HepG2 (cell line): ENCODE measurements around the gene NOTCH2. TPM values are rescaled to one million over a fixed set of nuclear protein-coding genes. Genes with fewer than 3 reads are reported as not detected.
A peak's percentile ranks its signal among the peaks of the same experiment; 100 is the strongest.

ENCODE experiments used
- ATAC-seq: fragments of 200-7000 bp; cut with Tn5 transposase; 3 replicates; pipeline ENCODE4 v1.9.1; 2020; ENCODE audit warnings: mild to moderate bottlenecking, moderate library complexity
- BruUV-seq: library from RNA; stranded (reverse); fragments of 400-500 nt; replicated peaks from 2 replicates; lab custom pipeline; 2021; lab: Mats Ljungman, UMichigan
- CTCF ChIA-PET: fragments of 300-600 bp; formaldehyde crosslinking; extraction: SDS; loops from one replicate; lab custom pipeline; 2021; ENCODE audit warnings: low total read pairs, inconsistent platforms, low intra/inter-chr PET ratio; lab: Yijun Ruan, JAX
- POLR2A ChIA-PET: fragments of 350-600 bp; sonication (Branson Sonifier 250); formaldehyde crosslinking; loops from one replicate; lab custom pipeline; 2020; ENCODE audit warnings: antibody characterized with exemption, inconsistent platforms; lab: Yijun Ruan, JAX
- DNase-seq: peaks from one replicate; pipeline ENCODE4 v3.0.0-alpha.2; 2015; ENCODE audit warnings: low spot score
- FAIRE-seq: peaks from 3 replicates; lab custom pipeline; 2011; peaks lifted over from hg19 to GRCh38; lab: Jason Lieb, UNC
- H2AFZ ChIP-seq: one replicate; pipeline ENCODE4 v1.6.1; 2011; ENCODE audit warnings: low read length, inconsistent platforms
- H3K27ac ChIP-seq: fragments of 300-600 bp; 3 replicates; pipeline ENCODE4 v1.8.0; 2011; ENCODE audit warnings: mixed run types, mild to moderate bottlenecking, mixed read lengths, low read length, inconsistent platforms; ENCODE audit not compliant: insufficient read depth; ENCODE audit errors: extremely low read length
- H3K27me3 ChIP-seq, 2 experiments: fragments of 200-600 bp in 1 of 2; 2 replicates in 1 of 2; 3 replicates in 1 of 2; pipeline versions ENCODE4 v1.6.0 to v1.8.0; 2011; ENCODE audit warnings: low read length in 2 of 2, mild to moderate bottlenecking in 2 of 2, moderate library complexity in 2 of 2, inconsistent platforms in 1 of 2; ENCODE audit not compliant: insufficient read depth in 2 of 2, control insufficient read depth in 1 of 2
- H3K36me3 ChIP-seq, 2 experiments: fragments of 200-600 bp in 1 of 2; replicated peaks in 1 of 2; 2 replicates in 1 of 2; 3 replicates in 1 of 2; pipeline versions ENCODE4 v1.5.1 to v1.8.0; 2011; ENCODE audit warnings: low read length in 2 of 2, inconsistent platforms in 1 of 2; ENCODE audit not compliant: insufficient read depth in 2 of 2, control insufficient read depth in 1 of 2
- H3K4me1 ChIP-seq: 2 replicates; pipeline ENCODE4 v1.5.1; 2012; ENCODE audit warnings: low read length, inconsistent platforms; ENCODE audit not compliant: insufficient read depth
- H3K4me2 ChIP-seq: 2 replicates; pipeline ENCODE4 v1.6.0; 2011; ENCODE audit warnings: low read depth, low read length, inconsistent platforms
- H3K4me3 ChIP-seq, 3 experiments: fragments of 200-600 bp in 1 of 3; sonication (generic), shearing (Covaris generic) in 1 of 3; replicated peaks in 1 of 3; 2 replicates each; pipeline ENCODE4 v1.5.1; 2011 to 2016; ENCODE audit warnings: low read length in 3 of 3, inconsistent platforms in 2 of 3, low read depth in 2 of 3, mild to moderate bottlenecking in 2 of 3, control low read depth in 1 of 3, mixed read lengths in 1 of 3; ENCODE audit not compliant: insufficient read depth in 1 of 3
- H3K79me2 ChIP-seq: one replicate; pipeline ENCODE4 v1.6.1; 2011; ENCODE audit warnings: low read length, inconsistent platforms; ENCODE audit not compliant: insufficient read depth
- H3K9ac ChIP-seq: 2 replicates; pipeline ENCODE4 v1.6.0; 2011; ENCODE audit warnings: mild to moderate bottlenecking, low read depth, low read length, inconsistent platforms; ENCODE audit not compliant: insufficient read depth
- H3K9me3 ChIP-seq: 2 replicates; pipeline ENCODE4 v1.5.1; 2012; ENCODE audit warnings: mild to moderate bottlenecking, low read length
- H4K20me1 ChIP-seq: 2 replicates; pipeline ENCODE4 v1.6.0; 2011; ENCODE audit warnings: inconsistent platforms, mild to moderate bottlenecking, low read length, moderate library complexity; ENCODE audit not compliant: insufficient read depth
- CERS6 ChIP-seq: sonication (generic); formaldehyde crosslinking; IDR thresholded peaks from 2 replicates; pipeline ENCODE4 v1.5.0; 2020; ENCODE audit warnings: missing genetic modification reagents
- CTCF ChIP-seq: sonication (generic); formaldehyde crosslinking; IDR thresholded peaks from 2 replicates; pipeline ENCODE4 v1.5.0; 2020; ENCODE audit warnings: mild to moderate bottlenecking, missing genetic modification reagents, moderate library complexity
- HNRNPLL ChIP-seq: fragments of 200-400 bp; formaldehyde crosslinking; IDR thresholded peaks from 2 replicates; pipeline ENCODE4 v1.6.1; 2017; ENCODE audit warnings: mild to moderate bottlenecking, low read depth, low read length; ENCODE audit not compliant: poor library complexity, severe bottlenecking
- RAD21 ChIP-seq: fragments of 450-650 bp; formaldehyde crosslinking; IDR thresholded peaks from 2 replicates; pipeline ENCODE4 v1.5.0; 2020; ENCODE audit warnings: mild to moderate bottlenecking
- RXRB ChIP-seq: IDR thresholded peaks from 2 replicates; pipeline ENCODE4 v1.6.1; 2016; ENCODE audit warnings: borderline replicate concordance, missing genetic modification reagents, missing compliant biosample characterization
- SMC3 ChIP-seq: IDR thresholded peaks from 2 replicates; pipeline ENCODE4 v1.6.1; 2011; ENCODE audit warnings: low read length, improper control_type of control experiment
- STAG1 ChIP-seq: sonication (generic); formaldehyde crosslinking; IDR thresholded peaks from 2 replicates; pipeline ENCODE4 v1.4.0; 2020; ENCODE audit warnings: missing genetic modification reagents
- TEAD3 ChIP-seq: optimal IDR thresholded peaks from 2 replicates; pipeline ENCODE3; 2016; ENCODE audit warnings: borderline replicate concordance
- UBTF ChIP-seq: sonication (generic); formaldehyde crosslinking; IDR thresholded peaks from 2 replicates; pipeline ENCODE4 v1.4.0; 2020; ENCODE audit warnings: mild to moderate bottlenecking, missing genetic modification reagents
- XRCC5 ChIP-seq: fragments of 200-400 bp; formaldehyde crosslinking; optimal IDR thresholded peaks from 2 replicates; pipeline ENCODE3; 2017; ENCODE audit warnings: mild to moderate bottlenecking, low read length
- YEATS4 ChIP-seq: sonication (generic); formaldehyde crosslinking; IDR thresholded peaks from 2 replicates; pipeline ENCODE4 v1.4.0; 2020; ENCODE audit warnings: missing genetic modification reagents, borderline replicate concordance
- ZKSCAN5 ChIP-seq: sonication (generic); formaldehyde crosslinking; IDR thresholded peaks from 2 replicates; pipeline ENCODE4 v1.5.1; 2020; ENCODE audit warnings: mild to moderate bottlenecking, missing genetic modification reagents
- ZMYM2 ChIP-seq: sonication (generic); formaldehyde crosslinking; IDR thresholded peaks from 2 replicates; pipeline ENCODE4 v1.8.0; 2022; ENCODE audit warnings: mild to moderate bottlenecking, missing genetic modification reagents
- ZNF552 ChIP-seq: sonication (generic); formaldehyde crosslinking; IDR thresholded peaks from 2 replicates; pipeline ENCODE4 v1.9.0; 2022; ENCODE audit warnings: missing genetic modification reagents, mild to moderate bottlenecking, borderline replicate concordance
- ZNF558 ChIP-seq: sonication (generic); formaldehyde crosslinking; IDR thresholded peaks from 2 replicates; pipeline ENCODE4 v1.9.0; 2022; ENCODE audit warnings: mild to moderate bottlenecking, missing genetic modification reagents, borderline replicate concordance
- WGBS: methylation state at CpG from one replicate; pipeline ENCODE4 v1.1.6; 2017; ENCODE audit warnings: low lambda C conversion rate; 5-methylcytosine and 5-hydroxymethylcytosine counted together
- in situ Hi-C: cut with HindIII; loops from 2 replicates; pipeline ENCODE4 v1.10.0; 2017; ENCODE audit warnings: low pct_unique_long_range_greater_than_20kb; ENCODE audit not compliant: extremely low pct_ligation_motif_present
- intact Hi-C: fragments of 100-400 bp; cut with micrococcal nuclease; formaldehyde crosslinking; loops from one replicate; pipeline ENCODE4 v1.10.0; 2022; ENCODE audit not compliant: unreplicated experiment
- polyA plus RNA-seq, 8 experiments: library from polyadenylated mRNA; depleted of rRNA in 3 of 8; stranded (reverse) in 7 of 8; unstranded in 1 of 8; fragments of >200 nt; fragmentation: Illumina TruSeq in 4 of 8; extraction: Trizol in 4 of 8; gene quantifications; 2 replicates each; pipeline versions ENCODE4 v1.2.1 to v1.2.3, GENCODE V29; 2011 to 2016; ENCODE audit warnings: low read depth in 4 of 8, missing spikeins in 1 of 8, mixed read lengths in 1 of 8; ENCODE audit not compliant: insufficient read depth in 1 of 8
- total RNA-seq, 5 experiments: library from RNA; depleted of rRNA; stranded (reverse); fragments of >200 nt; fragmentation: Illumina TruSeq; extraction: Trizol; gene quantifications; 2 replicates each; pipeline ENCODE4 v1.2.3, GENCODE V29; 2016; ENCODE audit warnings: low read depth in 1 of 5

NOTCH2 gene
- total and polyA plus RNA-seq, 2 of the 13 experiments (the other 11 are each of a cell fraction or from before 2014, with no cell fraction given), result 4.0 to 11.4 TPM

- TF ChIP-seq UBTF (CRISPR knock-in tag) (no peak), ZKSCAN5 (no peak), RXRB (no peak), ZNF558 (CRISPR knock-in tag) (no peak), ZMYM2 (CRISPR knock-in tag) (no peak), YEATS4 (CRISPR knock-in tag) (no peak), CERS6 (CRISPR knock-in tag) (no peak)
Measured at GRCh38 chr1:119952496-119952895, 117.0 kb downstream of the NOTCH2 start (continued).

- TF ChIP-seq STAG1 (CRISPR knock-in tag) (peak; percentile 90), RAD21 (peak; percentile 84), XRCC5 (peak; percentile 68), ZNF552 (CRISPR knock-in tag) (no peak), SMC3 (peak; percentile 84), HNRNPLL (no peak), CTCF (peak; percentile 88), TEAD3 (CRISPR knock-in tag) (peak; percentile 63)
- H3K79me2 ChIP-seq, result no peaks in the 10 kb centered on the region
- CTCF ChIA-PET, result interaction anchor here (1.8 kb wide), 1 partner anchor 19 kb away, joined by 18 read pairs; no protein-coding TSS in a partner anchor
- peak; percentile 89 for ATAC-seq
- DNase-seq, result peak; percentile 45
- H3K4me3 ChIP-seq, result no peak overlapping the region
- H4K20me1 ChIP-seq, result no peaks in the 10 kb centered on the region
- in situ Hi-C loops, result no loop called here
- no peak overlapping the region for H3K4me2 ChIP-seq
- no peak overlapping the region for H3K9ac ChIP-seq
- peaks cover 5% of the 10 kb centered on the region in 2 experiments; a peak in 3 of 5 replicates for H3K36me3 ChIP-seq
- H3K9me3 ChIP-seq, result no peaks in the 10 kb centered on the region
- 43% methylated on average over 5 of the region's 6 CpGs for WGBS
- H3K27me3 ChIP-seq, result no peaks in the 10 kb centered on the region
- no peak overlapping the region for H3K27ac ChIP-seq
- no peak overlapping the region for H2AFZ ChIP-seq
- peak; percentile 62 for FAIRE-seq
- intact Hi-C loops, result loop anchor here (1.0 kb wide), 1 partner anchor 20 kb away; no protein-coding TSS in a partner anchor
- no TSS peak for BruUV-seq
- POLR2A ChIA-PET, result no interaction called here
- H3K4me1 ChIP-seq, result no peaks in the 10 kb centered on the region
Measured at GRCh38 chr1:119948342-119949214, 120.9 kb downstream of the NOTCH2 start.
